Tongue (tissue), 2 donors: Measurements from ENCODE around the gene ARHGEF39. TPM values are rescaled to one million over a fixed set of nuclear protein-coding genes. Genes with fewer than 3 reads are reported as not detected.

Source experiments
- DNase-seq: peaks from one replicate; pipeline ENCODE4 v3.0.0-alpha.2; 2015
- total RNA-seq: library from RNA; depleted of rRNA; stranded (reverse); fragments of >200 nt; gene quantifications from one replicate; pipeline ENCODE4 v1.2.3, GENCODE V29; 2014

ARHGEF39 gene
- total RNA-seq, 1 donor from 2014 or later, result 1.0 TPM

GRCh38 chr9:35690614-35691333 is 25.8 kb upstream of the ARHGEF39 start:
- peak; percentile 91 for DNase-seq

GRCh38 chr9:35690294-35690613 is 25.3 kb upstream of the ARHGEF39 start:
- DNase-seq, result no peak

GRCh38 chr9:35689542-35690293 is 24.7 kb upstream of the ARHGEF39 start, which contains the start of gene TPM2:
Gene TPM2 (minus strand): TSS chr9:35689925. CDS start chr9:35689817, 108 bp downstream.
- DNase-seq, result peak; percentile 96

DNA sequence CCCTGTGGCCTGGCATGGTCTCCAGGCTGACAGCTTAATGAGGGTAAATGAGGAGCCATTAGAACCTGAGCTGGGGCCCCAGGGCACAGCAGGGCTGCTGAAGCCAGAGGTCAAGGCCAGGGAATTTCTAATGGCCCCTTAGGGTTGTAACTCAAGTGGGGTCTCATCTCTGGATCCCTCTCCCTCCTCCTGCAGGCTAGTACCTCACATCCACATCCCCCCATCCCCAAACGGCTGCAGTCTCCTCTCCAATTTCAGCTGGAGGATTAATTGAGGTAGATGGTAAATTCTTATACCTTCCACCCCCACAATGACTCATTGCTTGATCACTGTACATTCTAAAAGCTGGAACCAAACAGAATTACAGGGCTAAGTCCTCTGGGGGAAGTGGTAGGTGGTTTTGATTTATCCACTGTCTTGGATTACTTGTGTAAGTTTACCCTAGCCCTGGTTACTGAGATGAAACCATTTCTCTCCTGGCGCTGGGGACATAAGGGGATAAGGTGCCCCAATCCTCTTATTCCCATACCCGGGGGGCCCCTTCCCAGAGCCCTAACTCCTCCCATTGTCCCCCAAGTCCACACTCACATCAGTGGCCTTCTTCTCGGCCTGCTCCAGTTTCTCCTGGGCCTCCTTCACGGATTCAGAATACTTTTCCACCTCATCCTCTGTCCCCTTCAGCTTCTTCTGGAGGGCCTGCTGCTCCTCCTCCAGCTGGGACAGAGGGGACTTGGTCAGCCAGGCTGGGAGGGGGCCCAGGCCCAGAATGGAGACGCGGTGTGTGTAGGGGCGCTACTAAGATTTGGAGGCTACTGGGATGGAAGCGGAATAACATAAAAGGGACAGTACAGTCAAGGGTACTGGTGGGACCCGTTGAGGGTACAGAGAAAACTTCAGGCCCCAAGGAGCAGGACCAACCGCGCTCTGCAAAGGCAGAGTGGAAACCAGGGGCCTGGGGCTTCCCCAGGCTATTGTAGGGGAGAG is 23.9 kb upstream of the ARHGEF39 start:
- DNase-seq, result peak; percentile 37

- DNase-seq, result peak; percentile 80
These were observed 23.1 kb upstream of the ARHGEF39 start for GRCh38 chr9:35687972-35688557.

DNA sequence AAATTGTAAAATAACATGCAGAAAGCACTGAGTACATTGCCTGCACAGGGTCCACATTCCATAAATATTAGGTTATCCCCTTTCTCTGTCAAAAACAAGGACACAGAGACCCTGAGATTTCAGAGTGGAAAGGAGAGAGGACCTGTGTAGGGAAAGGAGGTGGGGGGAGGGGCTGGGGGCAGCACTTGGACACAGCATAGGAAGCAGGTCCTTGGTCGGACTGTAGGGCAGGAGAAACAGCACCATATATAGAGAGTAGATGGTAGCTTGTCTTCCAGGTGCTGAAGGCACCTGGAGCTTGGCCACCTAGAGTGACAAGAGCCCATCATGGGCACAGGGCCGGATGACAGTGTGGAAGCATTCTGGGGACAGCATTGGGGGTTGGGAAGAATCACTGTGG is 22.3 kb upstream of the ARHGEF39 start:
- peak; percentile 14 for DNase-seq

- peak; percentile 51 for DNase-seq
These were observed 21.5 kb upstream of the ARHGEF39 start for GRCh38 chr9:35686222-35687203.

DNA sequence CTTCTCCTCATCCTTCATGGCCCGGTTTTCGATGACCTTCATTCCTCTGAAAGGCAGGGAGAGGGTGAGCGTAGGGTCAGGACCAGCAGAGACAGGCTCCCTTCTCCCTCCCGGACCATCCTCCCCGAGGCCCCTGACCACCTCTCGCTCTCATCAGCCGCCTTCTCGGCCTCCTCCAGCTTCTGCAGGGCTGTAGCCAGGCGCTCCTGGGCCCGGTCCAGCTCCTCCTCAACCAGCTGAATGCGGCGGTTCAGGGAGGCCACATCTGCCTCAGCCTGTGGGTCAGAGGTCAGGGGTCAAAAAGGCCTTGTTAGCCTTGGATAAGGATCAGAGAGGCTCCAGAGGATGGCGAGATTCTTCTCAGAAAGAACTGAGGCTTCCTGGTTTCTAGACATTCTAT is 20.5 kb upstream of the ARHGEF39 start:
- no peak for DNase-seq

- no peak for DNase-seq
These were observed 19.9 kb upstream of the ARHGEF39 start for GRCh38 chr9:35684921-35685320.

DNA sequence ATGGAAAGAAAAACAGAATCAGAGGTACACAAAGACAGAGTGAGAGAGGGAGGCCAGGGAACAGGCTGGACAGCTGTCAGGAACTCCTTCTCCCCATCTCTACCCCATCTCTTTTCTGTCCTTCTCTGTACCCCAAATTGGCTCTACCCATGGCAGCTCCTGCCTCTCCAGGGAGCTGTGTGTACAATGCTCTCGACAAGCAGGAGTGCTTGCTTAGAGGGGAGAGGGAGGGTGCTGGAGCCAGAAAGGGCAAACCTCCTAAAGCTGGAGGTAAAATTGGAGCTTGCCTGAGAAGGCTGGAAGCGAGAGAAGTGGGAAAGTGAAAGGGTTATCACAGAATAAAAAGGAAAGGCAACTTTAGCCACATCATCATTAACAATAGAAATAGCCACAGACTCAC is 18.3 kb upstream of the ARHGEF39 start:
- no peak for DNase-seq

- DNase-seq, result no peak
These were observed 17.7 kb upstream of the ARHGEF39 start for GRCh38 chr9:35682520-35683315.

- peak; percentile 30 for DNase-seq
These were observed 17.1 kb upstream of the ARHGEF39 start for GRCh38 chr9:35682051-35682450.

DNA sequence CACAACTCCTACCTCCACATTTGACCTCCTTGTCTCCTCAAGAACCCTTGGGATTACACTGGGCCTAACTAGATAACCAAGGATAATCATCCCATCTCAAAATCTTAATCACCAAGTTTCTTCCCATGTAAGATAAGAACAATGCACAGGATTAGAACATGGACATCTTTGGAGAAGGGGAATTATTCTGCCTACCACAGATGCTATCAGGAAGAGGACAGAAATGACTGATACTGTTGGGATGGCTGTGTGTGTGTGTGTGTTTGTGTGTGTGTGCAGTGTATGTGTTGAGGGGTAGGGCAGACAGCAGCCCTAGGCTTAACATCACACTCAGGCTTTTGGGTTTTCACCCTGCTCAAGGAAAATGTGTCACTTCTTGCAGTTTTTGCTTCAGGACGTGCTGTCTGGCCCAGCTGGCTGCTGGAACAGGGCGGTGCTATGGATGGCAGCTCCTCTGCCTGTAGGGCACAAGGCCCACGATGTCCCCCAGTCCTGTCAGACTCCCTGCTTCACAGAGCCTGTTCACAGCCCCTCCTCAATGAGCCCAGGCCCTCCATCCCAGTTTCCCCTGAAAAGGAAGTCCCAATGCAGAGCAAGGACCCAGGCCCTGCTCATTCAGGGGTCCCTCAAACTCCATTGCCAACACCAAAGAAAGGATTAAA is 16.5 kb upstream of the ARHGEF39 start:
- peak; percentile 32 for DNase-seq

- peak; percentile 46 for DNase-seq
These were observed 15.5 kb upstream of the ARHGEF39 start for GRCh38 chr9:35680331-35681105.

GRCh38 chr9:35679766-35680330 is 14.9 kb upstream of the ARHGEF39 start:
- DNase-seq, result no peak

DNA sequence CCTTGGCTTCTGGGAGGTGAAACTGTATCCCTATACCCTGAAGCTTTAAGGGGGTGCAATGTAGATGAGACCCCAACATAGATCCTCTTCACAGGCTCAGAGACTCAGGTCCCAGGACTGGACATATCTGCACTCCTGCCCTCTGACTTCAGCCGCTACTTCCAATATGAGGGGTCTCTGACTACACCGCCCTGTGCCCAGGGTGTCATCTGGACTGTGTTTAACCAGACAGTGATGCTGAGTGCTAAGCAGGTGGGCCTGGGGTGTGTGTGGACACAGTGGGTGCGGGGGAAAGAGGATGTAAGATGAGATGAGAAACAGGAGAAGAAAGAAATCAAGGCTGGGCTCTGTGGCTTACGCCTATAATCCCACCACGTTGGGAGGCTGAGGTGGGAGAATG is 14.1 kb upstream of the ARHGEF39 start:
- DNase-seq, result no peak

DNA sequence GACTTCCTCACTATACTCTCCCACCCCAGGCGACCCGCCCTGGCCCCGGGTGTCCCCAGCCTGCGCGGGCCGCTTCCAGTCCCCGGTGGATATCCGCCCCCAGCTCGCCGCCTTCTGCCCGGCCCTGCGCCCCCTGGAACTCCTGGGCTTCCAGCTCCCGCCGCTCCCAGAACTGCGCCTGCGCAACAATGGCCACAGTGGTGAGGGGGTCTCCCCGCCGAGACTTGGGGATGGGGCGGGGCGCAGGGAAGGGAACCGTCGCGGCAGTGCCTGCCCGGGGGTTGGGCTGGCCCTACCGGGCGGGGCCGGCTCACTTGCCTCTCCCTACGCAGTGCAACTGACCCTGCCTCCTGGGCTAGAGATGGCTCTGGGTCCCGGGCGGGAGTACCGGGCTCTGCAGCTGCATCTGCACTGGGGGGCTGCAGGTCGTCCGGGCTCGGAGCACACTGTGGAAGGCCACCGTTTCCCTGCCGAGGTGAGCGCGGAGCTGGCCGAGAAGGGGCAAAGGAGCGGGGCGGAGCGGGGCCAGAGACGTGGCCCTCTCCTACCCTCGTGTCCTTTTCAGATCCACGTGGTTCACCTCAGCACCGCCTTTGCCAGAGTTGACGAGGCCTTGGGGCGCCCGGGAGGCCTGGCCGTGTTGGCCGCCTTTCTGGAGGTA is 10.9 kb upstream of the ARHGEF39 start:
- peak; percentile 89 for DNase-seq

DNA sequence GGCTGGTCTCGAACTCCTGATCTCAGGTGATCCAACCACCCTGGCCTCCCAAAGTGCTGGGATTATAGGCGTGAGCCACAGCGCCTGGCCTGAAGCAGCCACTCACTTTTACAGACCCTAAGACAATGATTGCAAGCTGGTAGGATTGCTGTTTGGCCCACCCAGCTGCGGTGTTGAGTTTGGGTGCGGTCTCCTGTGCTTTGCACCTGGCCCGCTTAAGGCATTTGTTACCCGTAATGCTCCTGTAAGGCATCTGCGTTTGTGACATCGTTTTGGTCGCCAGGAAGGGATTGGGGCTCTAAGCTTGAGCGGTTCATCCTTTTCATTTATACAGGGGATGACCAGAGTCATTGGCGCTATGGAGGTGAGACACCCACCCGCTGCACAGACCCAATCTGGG is 10.2 kb upstream of the ARHGEF39 start:
- peak; percentile 40 for DNase-seq
